IMR-90 (cell line): ENCODE measurements around the gene D2HGDH. TPM values are rescaled to one million over a fixed set of nuclear protein-coding genes. Genes with fewer than 3 reads are reported as not detected.

Source experiments
- ATAC-seq: fragments of 200-7000 bp; cut with Tn5 transposase; 2 replicates; pipeline ENCODE4 v1.9.1; 2020; ENCODE audit warnings: low read depth, mild to moderate bottlenecking, moderate library complexity
- BruUV-seq: library from RNA; stranded (reverse); fragments of 400-500 nt; replicated peaks from 2 replicates; lab custom pipeline; 2021; lab: Mats Ljungman, UMichigan
- CTCF ChIA-PET: fragments of 300-600 bp; formaldehyde crosslinking; extraction: SDS; loops from one replicate; lab custom pipeline; 2021; ENCODE audit warnings: antibody characterized with exemption; lab: Yijun Ruan, JAX
- POLR2A ChIA-PET: fragments of 300-600 bp; sonication (Branson Sonifier 250); formaldehyde crosslinking; loops from one replicate; lab custom pipeline; 2022; ENCODE audit warnings: antibody characterized with exemption; ENCODE audit not compliant: unreplicated experiment; lab: Charles Lee
- DNase-seq: peaks from one replicate; pipeline ENCODE4 v3.0.0; 2013
- H2AFZ ChIP-seq: replicated peaks from 2 replicates; pipeline ENCODE3; 2013; ENCODE audit warnings: low read length, mild to moderate bottlenecking; ENCODE audit not compliant: poor library complexity
- H2AK5ac ChIP-seq: 2 replicates; pipeline ENCODE4 v1.6.1; 2013; ENCODE audit warnings: low read depth, low read length, inconsistent platforms
- H2AK9ac ChIP-seq: replicated peaks from 2 replicates; pipeline ENCODE3; 2013; ENCODE audit warnings: mild to moderate bottlenecking, low read depth, low read length, moderate library complexity; ENCODE audit not compliant: poor library complexity
- H2BK120ac ChIP-seq: 2 replicates; pipeline ENCODE4 v1.6.1; 2013; ENCODE audit warnings: low read depth, low read length, inconsistent platforms
- H2BK15ac ChIP-seq: 3 replicates; pipeline ENCODE4 v1.6.1; 2013; ENCODE audit warnings: low read depth, low read length, inconsistent platforms
- H2BK20ac ChIP-seq: 2 replicates; pipeline ENCODE4 v1.6.1; 2013; ENCODE audit warnings: low read depth, mild to moderate bottlenecking, inconsistent platforms, low read length, moderate library complexity
- H2BK5ac ChIP-seq: 2 replicates; pipeline ENCODE4 v1.6.1; 2013; ENCODE audit warnings: mild to moderate bottlenecking, low read depth, low read length, inconsistent platforms; ENCODE audit not compliant: poor library complexity, severe bottlenecking
- H3K14ac ChIP-seq: replicated peaks from 2 replicates; pipeline ENCODE4 v1.6.1; 2013; ENCODE audit warnings: low read depth, low read length, inconsistent platforms
- H3K18ac ChIP-seq: 2 replicates; pipeline ENCODE4 v1.6.1; 2013; ENCODE audit warnings: low read depth, low read length, control low read depth
- H3K23ac ChIP-seq: 2 replicates; pipeline ENCODE4 v1.6.1; 2013; ENCODE audit warnings: low read depth, low read length, inconsistent platforms
- H3K27ac ChIP-seq: 2 replicates; pipeline ENCODE4 v1.5.1; 2013; ENCODE audit warnings: mild to moderate bottlenecking, control low read depth, low read length; ENCODE audit not compliant: insufficient read depth
- H3K27me3 ChIP-seq: 2 replicates; pipeline ENCODE4 v1.6.1; 2013; ENCODE audit warnings: low read length; ENCODE audit not compliant: control insufficient read depth, insufficient read depth
- H3K36me3 ChIP-seq: 2 replicates; pipeline ENCODE4 v1.6.1; 2013; ENCODE audit warnings: low read length, mixed read lengths; ENCODE audit not compliant: control insufficient read depth, insufficient read depth
- H3K4ac ChIP-seq: 2 replicates; pipeline ENCODE4 v1.6.1; 2013; ENCODE audit warnings: low read depth, low read length, inconsistent platforms
- H3K4me1 ChIP-seq: 2 replicates; pipeline ENCODE4 v1.6.1; 2013; ENCODE audit warnings: low read length, mixed read lengths; ENCODE audit not compliant: control insufficient read depth, insufficient read depth
- H3K4me2 ChIP-seq: 2 replicates; pipeline ENCODE4 v1.6.1; 2013; ENCODE audit warnings: low read depth, mild to moderate bottlenecking, control low read depth, low read length, moderate library complexity
- H3K4me3 ChIP-seq: 2 replicates; pipeline ENCODE4 v1.5.1; 2013; ENCODE audit warnings: low read depth, mild to moderate bottlenecking, control low read depth, low read length, moderate library complexity; ENCODE audit not compliant: insufficient read depth
- H3K56ac ChIP-seq: 2 replicates; pipeline ENCODE4 v1.6.1; 2013; ENCODE audit warnings: low read length, inconsistent platforms; ENCODE audit not compliant: insufficient read depth; ENCODE audit errors: extremely low read depth
- H3K79me1 ChIP-seq, 2 experiments: 2 replicates each; pipeline ENCODE4 v1.6.1; 2013; ENCODE audit warnings: low read length in 2 of 2, inconsistent platforms in 1 of 2, low read depth in 1 of 2
- H3K9ac ChIP-seq: 2 replicates; pipeline ENCODE4 v1.6.1; 2013; ENCODE audit warnings: low read depth, low read length, control low read depth
- H3K9me1 ChIP-seq: 2 replicates; pipeline ENCODE4 v1.6.1; 2013; ENCODE audit warnings: low read length, inconsistent platforms; ENCODE audit not compliant: insufficient read depth
- H3K9me3 ChIP-seq: 2 replicates; pipeline ENCODE4 v1.6.1; 2013; ENCODE audit warnings: low read length; ENCODE audit not compliant: control insufficient read depth, insufficient read depth
- H4K20me1 ChIP-seq: 2 replicates; pipeline ENCODE4 v1.6.1; 2013; ENCODE audit warnings: low read length, inconsistent platforms; ENCODE audit not compliant: insufficient read depth
- H4K5ac ChIP-seq: 2 replicates; pipeline ENCODE4 v1.6.1; 2013; ENCODE audit warnings: mild to moderate bottlenecking, low read depth, low read length, control low read depth
- H4K8ac ChIP-seq, 2 experiments: 2 replicates each; pipeline ENCODE4 v1.6.1; 2013; ENCODE audit warnings: low read depth in 2 of 2, low read length in 2 of 2, control low read depth in 1 of 2, inconsistent platforms in 1 of 2
- H4K91ac ChIP-seq: 2 replicates; pipeline ENCODE4 v1.6.1; 2013; ENCODE audit warnings: low read depth, low read length, inconsistent platforms; ENCODE audit not compliant: insufficient read depth
- FOS ChIP-seq: fragments of 150-350 bp; IDR thresholded peaks from 2 replicates; pipeline ENCODE4 v1.6.1; 2016; ENCODE audit warnings: low read depth, low read length
- NFE2L2 ChIP-seq: fragments of 150-350 bp; IDR thresholded peaks from 2 replicates; pipeline ENCODE4 v1.6.1; 2016; ENCODE audit warnings: low read depth, mild to moderate bottlenecking, low read length
- RCOR1 ChIP-seq: IDR thresholded peaks from 2 replicates; pipeline ENCODE4 v1.6.1; 2012; ENCODE audit warnings: mild to moderate bottlenecking, low read length, improper control_type of control experiment; ENCODE audit not compliant: insufficient replicate concordance
- WGBS, 2 experiments: methylation state at CpG; one replicate each; pipeline versions ENCODE4 v1.1.5 to v1.1.7; 2013; ENCODE audit warnings: missing lambda C conversion rate in 2 of 2; ENCODE audit not compliant: insufficient read length in 1 of 2; ENCODE audit errors: extremely low coverage in 2 of 2; 5-methylcytosine and 5-hydroxymethylcytosine counted together
- dilution Hi-C: fragments of 300-500 bp; cut with HindIII; formaldehyde crosslinking; loops from one replicate; pipeline ENCODE4 v1.14.3; 2018; ENCODE audit warnings: low sequenced_read_pairs; ENCODE audit not compliant: unreplicated experiment
- in situ Hi-C: fragments of 300-500 bp; cut with MboI; formaldehyde crosslinking; loops from 3 replicates; pipeline ENCODE4 v1.14.3; 2019; ENCODE audit warnings: low sequenced_read_pairs, inconsistent platforms, mixed read lengths
- intact Hi-C: fragments of 100-400 bp; cut with micrococcal nuclease; formaldehyde crosslinking; loops from 2 replicates; pipeline ENCODE4 v1.10.0; 2022
- polyA plus RNA-seq, 3 experiments: library from polyadenylated mRNA; depleted of rRNA; stranded (reverse); fragments of >200 nt; gene quantifications; 2 replicates each; pipeline ENCODE4 v1.2.3, GENCODE V29; 2012; ENCODE audit warnings: low replicate concordance in 1 of 3
- total RNA-seq: library from RNA; depleted of rRNA; stranded (reverse); fragments of >200 nt; gene quantifications from 2 replicates; pipeline ENCODE4 v1.2.3, GENCODE V29; 2012

Gene D2HGDH
- total and polyA plus RNA-seq, 2 of the 4 experiments (the other 2 are of a cell fraction), result 6.3 to 22.1 TPM

- H3K14ac ChIP-seq, result no peak overlapping the region
- H2BK5ac ChIP-seq, result no peak overlapping the region
- DNase-seq, result peak; percentile 86
- ChIA-PET CTCF (no interaction called here), POLR2A (no interaction called here)
- H4K91ac ChIP-seq, result no peak overlapping the region
- no peak overlapping the region for H3K4ac ChIP-seq
- no peak overlapping the region for H4K8ac ChIP-seq
- peaks cover 14 to 28% of the 10 kb centered on the region in 2 experiments for H3K79me1 ChIP-seq
- H2AFZ ChIP-seq, result no peak overlapping the region
- no peak overlapping the region for H2AK5ac ChIP-seq
- TF ChIP-seq RCOR1 (no peak), FOS (peak; percentile 20; the same call in 1 of the 2 replicates), NFE2L2 (peak; percentile 46; the same call in 1 of the 2 replicates)
- H4K5ac ChIP-seq, result no peak overlapping the region
- 48% methylated on average over 7 of the region's 12 CpGs; no CpG with 5 or more reads in 1 of the 2 experiments for WGBS, 2 experiments
- H2AK9ac ChIP-seq, result no peak overlapping the region
- no peak overlapping the region for H2BK20ac ChIP-seq
- intact Hi-C loops (no loop called here), dilution Hi-C loops (no loop called here), in situ Hi-C loops (no loop called here)
- H3K36me3 ChIP-seq, result peaks cover 24% of the 10 kb centered on the region
- no peaks in the 10 kb centered on the region for H3K27me3 ChIP-seq
- BruUV-seq, result no TSS peak
- H3K18ac ChIP-seq, result no peak overlapping the region
- no peak overlapping the region for H3K9ac ChIP-seq
- no peak overlapping the region for H3K27ac ChIP-seq
- peaks cover 34% of the 10 kb centered on the region for H4K20me1 ChIP-seq
- H2BK15ac ChIP-seq, result no peak overlapping the region
- ATAC-seq, result peak; percentile 36
- no peak overlapping the region for H3K23ac ChIP-seq
- H3K4me1 ChIP-seq, result peaks cover 3% of the 10 kb centered on the region
- H3K9me1 ChIP-seq, result peaks cover 10% of the 10 kb centered on the region
- no peak overlapping the region for H3K4me3 ChIP-seq
- no peak overlapping the region for H3K4me2 ChIP-seq
- no peaks in the 10 kb centered on the region for H3K9me3 ChIP-seq
- no peak overlapping the region for H2BK120ac ChIP-seq
- no peak overlapping the region for H3K56ac ChIP-seq
Measured at GRCh38 chr2:241739651-241740050, 5.2 kb downstream of the D2HGDH start.
